Stimulated activated naive CD4-positive, alpha-beta T cell treated with Interleukin-2 at 50 U/mL for 16 hours (primary cell): ENCODE measurements around the gene TPTE2.
"Not testable (repeated sequence)": the region's sequence is repeated elsewhere in the genome, so short reads cannot be mapped to it uniquely, and the experiment has no call there.

Experiments
- DNase-seq: peaks from one replicate; lab custom pipeline; 2025; lab: John Stamatoyannopoulos, UW

TPTE2 gene

DNA sequence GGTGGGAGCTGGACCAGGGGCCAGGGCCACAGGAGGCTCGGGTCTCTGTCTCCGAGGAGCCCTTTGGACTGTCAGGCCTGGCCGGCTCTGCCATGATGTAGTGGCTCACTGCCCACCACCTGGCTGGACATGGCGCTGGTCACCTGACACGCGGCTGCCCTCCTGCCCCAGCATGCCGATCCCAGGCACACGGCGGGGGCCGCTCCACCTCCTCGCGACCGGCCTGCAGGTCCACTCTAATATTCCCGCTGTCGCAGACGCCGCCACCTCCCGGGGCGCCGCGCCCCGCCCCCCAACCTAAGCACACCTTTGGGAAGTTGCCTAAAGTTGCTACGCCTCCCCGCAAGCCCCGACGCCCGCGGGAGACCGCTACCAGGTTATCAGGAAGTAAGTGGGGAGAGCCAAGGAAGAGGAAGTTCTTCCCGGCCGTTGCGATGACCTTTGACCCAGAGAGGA lies at the start of gene TPTE2:
TSS of gene TPTE2 (minus strand) at position 406 of the 456 bp plus-strand sequence. CDS start 58,298 bp downstream, outside the sequence.
- not testable (repeated sequence) for DNase-seq

DNA sequence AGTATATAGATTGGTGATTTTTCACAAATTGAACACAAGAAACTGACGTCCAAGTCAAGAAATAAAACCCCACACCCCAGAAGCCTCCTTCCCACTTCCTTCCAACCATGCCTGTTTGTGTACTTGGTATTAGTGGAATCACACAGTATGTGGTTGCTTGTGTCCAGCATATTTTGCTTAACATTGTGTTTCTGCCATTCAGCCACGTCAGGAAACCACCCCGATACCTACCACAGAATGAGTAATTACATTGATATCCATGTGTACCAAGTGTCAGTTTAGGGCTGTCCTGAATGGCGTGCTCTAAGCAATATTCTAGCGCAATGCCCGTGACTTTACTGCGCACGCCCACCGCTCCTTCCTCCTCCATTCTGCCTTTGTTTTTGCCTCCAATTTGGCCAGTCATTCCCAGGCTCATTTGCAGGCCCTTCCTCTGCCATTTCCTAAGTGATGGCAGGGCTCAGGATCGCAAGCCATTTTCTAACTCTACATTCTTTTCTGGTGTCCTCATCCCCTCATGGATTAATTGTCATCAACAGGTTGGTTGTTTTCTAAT lies 46.3 kb upstream of the TPTE2 start:
- DNase-seq, result no peak

DNA sequence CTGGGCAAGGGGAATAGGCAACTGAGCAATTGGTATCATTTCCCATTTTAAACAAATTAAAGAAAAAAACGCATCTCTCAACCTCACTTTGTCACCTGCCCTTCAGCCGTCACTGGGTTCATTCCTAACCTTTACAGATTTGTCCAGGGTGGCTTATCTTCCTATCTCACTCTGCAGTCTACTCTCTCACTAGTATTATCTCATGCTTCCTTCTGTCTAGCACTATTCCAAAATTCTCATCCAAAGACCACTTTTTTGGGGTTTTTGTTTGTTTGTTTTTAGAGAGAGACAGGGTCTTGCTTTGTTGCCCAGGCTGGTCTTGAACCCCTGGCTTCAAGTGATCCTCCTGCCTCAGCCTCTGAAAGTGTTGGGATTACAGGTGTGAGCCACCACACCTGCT lies 45.4 kb upstream of the TPTE2 start:
- no peak for DNase-seq

DNA sequence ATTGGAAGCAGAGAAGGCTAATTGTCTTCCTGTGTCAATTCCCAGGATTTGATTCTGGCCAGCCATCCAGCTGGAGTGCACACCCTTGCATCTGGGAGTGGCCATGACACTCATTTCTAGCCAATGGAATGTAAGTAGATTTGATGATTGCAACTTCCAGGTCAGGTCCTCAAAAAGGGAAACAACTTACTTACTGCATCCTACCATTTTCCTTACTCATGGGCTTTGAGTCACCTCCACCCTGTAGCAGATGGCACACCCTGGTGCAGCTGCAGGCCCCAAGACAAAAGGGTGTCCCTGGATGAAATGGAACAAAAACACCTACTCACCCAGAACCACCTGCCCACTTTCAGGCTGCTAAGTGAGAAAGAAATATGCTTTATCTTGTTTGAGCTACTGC lies 44.8 kb upstream of the TPTE2 start:
- DNase-seq, result no peak

DNA sequence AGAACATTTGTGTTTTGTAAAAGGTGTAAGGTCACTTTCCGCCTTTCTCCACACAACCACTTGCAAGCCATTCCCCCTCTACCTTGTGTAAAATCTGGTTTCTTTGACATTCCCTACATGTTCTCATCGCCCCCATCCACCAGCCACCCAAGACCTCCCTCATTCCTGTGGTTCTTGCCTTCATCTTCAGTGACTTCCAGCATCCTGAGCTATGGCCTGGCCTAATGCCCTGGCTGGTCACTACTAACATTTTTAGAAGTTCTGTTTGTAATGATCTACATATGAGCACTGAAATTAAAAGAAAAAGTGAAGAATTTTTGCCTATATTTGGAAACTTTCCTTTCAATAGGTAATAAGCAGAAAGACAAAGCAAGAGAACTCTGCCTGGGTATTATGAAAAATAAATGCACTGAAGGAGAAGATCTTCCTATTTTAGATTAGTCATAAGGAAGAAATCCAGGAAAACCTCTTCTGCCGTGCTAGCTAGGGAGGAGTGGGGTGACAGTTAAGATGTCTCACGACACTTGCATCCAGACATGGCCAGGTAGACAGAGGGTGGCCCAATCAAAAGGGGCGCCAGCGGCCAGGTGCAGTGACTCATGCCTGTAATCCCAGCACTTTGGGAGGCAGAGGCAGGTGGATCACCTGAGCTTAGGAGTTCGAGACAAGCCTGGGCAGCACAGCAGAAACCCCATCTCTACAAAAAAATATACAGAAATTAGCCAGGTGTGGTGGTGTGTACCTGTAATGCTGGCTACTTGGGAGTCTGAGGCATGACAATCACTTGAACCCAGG lies 44.0 kb upstream of the TPTE2 start:
- DNase-seq, result no peak

DNA sequence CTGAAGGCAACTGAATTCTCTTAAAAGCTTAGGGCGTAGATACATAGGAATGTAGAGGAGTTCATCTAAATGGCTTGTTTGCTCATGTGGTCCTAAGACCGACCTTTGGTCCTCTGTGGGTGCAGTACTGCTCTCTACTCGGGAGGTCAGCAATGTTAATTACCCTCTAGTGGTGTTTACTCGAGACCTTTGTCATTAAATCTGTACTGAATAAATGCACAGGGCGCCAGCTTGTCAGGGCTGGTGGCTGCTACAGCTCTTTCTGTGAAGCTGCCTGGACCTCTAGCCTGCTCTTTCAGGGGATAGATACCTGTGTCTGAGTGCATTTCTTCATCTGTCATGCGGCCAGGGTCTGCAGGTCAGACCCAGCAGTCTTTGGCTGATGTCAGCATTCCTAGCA lies 43.0 kb upstream of the TPTE2 start:
- DNase-seq, result no peak

DNA sequence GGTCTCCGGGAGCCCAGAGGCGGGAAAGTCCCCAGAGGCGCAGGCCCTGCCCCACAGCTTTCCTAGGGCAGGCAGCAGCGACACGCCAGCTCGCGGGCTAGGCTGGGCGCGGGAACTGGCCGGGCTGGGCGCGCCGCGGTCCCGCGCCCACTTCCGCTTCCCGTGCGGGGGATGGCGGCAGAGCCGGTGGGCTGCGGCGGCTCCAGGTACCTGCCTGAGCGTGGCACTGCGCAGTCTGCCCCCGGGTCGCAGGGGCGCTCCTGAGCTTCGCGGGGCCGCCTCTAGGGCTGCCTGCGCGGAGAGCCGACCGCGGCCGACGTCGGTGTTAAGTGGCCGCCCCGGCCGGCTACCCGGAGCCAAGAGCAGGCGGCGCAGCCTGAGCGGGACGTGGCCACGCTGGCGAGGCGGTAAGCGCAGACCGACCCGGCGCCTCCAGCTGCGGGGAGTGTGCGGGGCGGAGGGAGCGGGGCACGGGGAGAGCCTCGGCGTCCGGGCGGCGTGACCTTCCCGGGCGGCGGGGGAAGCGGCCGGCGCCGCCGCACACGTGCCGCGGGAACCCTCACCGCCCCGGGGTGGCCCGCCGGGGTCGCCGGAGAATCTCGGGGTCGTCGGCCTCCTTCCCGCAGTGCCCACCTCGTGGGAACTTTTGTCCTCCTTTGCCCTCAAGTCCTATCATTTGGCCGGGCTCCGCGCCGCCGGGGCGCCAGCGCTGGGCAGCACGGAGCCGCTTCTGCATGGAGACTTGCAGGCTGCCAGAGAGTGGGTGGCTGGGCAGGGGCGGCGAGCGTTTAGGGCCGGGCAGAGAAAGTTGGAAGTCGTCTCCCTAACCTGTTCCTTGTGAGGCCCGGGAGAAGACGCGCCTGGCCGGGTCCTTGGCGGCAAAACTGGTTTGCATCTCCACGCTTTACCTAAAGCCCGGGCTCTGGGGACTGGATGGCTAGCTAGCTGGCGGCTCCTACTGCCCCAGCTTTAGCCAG lies 40.7 kb upstream of the TPTE2 start:
- no peak for DNase-seq

DNA sequence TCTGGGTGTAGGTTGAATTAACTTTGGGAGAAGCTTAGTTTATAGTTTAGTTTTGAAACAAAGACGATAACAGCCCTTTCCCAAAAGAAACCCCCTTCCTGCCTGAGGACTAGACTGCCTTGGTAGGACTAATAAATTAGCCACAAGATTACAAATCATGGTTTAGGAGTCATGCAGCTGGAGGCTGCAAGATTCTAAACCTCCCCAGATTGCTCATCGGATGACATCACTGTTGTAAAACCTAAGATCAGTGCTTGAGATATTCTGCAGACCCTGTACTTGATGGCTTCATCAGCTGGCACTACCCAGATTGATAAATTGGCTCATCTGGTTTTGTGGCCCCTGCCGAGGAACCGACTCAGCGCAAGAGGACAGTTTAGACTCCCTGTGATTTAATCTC lies 36.2 kb upstream of the TPTE2 start:
- DNase-seq, result no peak

DNA sequence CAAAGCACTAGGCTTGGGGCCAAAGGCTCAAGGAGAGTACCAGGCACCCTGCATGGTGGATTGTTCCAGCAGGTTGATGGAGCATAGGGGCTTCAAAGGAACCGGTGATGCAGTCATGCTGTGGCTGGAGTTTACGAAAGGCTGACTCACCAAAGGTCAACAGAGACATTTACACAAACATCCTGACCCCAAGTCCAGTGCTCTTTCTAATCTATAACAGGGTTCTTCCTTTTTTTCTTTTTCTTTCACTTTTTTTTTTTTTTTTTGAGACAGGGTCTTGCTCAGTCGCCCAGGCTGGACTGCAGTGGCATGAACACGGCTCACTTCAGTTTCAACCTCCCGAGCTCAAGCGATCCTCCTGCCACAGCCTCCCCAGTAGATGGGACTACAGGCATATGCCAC lies 35.6 kb upstream of the TPTE2 start:
- no peak for DNase-seq

DNA sequence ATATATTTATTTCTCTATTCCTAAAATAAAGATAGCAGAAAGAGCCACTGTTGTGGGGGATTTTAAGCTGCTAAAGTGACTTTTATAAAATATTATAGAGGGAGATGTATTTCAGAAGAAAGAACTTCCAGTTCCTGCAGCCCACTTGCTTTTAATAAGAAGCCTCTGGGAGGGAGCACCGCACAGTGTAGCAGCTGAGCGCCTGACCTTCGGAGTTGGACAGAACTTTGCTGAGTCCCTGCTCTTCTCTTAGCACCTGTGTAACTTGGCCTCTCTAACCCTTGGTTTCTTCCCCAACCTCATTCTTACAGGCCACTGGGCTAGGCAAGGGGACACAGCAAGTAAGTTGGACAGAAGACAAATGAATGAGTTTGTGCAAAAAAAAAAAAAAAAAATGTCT lies 34.8 kb upstream of the TPTE2 start:
- DNase-seq, result no peak

DNA sequence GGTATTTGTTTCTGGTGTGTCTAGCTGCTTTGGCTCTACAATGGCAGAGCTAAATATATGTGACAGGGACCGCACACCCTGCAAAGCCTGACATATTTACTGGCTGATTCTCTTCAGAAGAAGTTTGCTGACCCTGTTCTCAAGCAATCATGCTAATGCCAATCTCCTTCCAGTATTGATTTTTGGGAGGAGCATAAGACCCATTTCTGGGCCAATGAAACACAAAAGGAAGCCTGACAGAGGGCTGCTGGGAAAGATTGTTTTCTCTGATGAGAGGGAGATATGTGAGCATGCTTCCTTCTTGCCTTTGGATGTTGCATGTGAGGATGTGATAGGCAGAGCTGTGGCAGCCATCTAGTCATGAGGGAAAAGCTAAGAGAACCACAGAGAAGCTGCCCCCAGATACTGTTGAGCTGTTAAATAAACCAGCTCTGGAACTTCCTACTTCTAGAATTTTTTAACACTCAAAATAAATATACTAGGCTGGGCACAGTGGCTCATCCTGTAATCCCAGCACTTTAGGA lies 31.4 kb upstream of the TPTE2 start:
- no peak for DNase-seq

DNA sequence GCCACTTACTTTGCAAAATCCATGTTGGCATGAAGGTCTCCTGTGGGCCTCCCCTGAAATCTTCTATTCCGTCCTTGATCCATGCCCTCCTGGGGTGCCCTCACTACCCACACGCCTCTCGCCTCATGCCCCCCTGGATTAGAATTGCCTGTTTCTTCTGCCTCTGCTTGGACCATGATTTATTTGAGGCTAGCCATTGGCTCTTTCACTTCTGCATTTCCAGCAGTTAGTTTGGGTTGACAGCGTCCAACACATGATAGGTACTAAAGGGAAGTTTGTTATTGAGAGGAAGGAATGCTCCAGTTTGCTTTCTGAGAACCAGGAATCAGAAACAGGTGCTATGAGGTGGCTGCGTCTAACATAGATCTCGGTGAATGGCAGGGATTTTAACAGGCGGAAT lies 30.5 kb upstream of the TPTE2 start:
- no peak for DNase-seq

DNA sequence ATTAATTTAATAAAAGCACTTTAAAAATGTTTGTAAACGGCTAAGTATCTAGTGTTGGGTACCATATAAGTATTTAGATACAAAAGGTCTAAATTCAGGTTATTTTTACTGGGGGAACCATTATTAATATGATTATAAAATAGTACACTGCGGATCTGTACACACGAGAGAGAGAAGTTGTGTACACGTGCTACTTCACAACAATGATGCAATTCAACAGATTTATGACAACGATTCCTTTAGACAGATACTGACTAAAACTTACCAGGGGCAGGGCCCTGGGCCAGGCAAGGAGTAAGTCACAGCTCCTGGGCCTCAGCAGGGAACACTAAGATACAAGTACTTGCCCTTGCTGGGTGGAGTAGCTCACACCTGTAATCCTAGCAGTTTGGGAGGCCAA lies 29.1 kb upstream of the TPTE2 start:
- DNase-seq, result no peak

DNA sequence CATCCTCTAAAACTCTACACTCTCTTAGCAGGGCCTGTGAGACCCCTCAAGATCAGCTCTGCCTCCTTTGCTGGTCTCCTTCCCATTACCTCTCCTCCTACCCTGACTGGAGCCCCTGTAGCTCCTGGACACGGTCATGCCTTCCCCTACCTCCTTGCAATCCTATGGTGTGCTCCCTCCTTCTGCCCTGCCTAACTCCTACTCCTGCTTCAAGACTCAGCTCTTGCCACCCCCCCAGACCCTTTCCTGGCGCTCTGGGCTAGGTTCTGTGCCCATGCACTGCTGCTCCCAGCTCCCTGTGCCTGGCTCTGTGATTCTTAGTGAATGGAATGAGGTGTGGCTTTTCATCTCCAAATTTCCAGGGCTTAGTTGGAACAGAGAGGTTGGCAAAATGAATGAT lies 28.0 kb upstream of the TPTE2 start:
- no peak for DNase-seq

DNA sequence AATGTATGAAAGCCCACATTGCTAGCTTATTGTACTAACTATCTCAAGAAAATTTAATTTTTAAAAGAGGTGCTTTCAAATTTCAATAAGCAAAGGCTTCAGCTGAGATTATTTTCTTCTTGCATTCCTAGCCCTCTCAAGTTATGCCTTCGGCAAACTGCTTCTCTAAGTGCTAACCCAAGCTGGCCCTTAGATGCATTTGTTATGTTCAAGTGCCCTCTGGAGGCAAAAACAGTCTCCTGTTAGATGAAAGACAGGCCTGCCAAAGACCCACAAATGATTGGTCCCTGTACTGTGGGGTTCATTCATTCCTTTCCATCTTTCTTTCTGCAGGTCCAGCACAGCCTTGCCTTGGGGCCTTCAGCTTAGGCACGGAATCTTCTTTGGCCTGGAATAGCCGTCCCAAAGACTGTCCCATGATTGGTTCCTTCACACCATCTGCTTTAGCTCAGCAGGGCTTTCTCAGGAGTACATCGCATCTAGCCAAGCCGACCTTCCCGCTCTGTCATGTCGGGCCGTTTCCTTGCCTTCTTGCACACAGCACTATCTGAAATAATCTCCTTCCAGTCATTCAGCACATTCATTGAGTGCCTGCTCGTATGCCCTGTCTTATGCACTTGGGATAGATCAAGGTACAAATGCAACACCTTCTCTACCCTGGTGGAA lies 26.4 kb upstream of the TPTE2 start:
- no peak for DNase-seq

DNA sequence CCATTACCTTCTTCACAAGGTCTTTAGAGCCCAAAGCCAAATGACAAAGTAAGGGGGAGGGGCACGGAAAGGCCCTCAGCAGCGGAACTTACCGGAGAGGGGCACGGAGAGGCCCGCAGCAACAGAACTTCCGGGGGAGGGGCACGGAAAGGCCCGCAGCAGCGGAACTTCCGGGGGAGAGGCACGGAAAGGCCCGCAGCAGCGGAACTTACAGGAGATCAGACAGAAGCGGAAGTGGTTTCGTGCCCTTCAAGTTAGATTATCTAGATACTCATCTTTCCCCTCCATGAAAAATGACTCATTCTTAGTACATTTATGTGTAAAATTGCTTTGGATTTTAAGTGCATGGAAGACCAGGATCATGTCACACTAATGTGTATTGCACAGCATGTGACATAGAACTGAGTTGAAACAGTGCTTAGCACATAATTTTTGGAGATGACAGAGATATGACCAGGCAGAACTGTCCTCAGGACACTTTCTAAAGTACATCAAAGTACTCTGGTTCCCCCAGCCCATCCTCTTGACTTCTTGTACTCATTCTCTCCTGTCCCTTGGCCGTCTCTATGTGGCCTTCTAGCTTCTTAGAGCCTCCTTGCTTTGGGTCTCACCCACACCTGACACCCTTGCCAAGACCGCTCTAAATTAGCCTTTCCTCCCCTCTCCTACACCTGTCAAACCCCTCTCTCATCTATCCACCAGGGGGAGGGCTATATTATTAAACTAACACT lies 25.7 kb upstream of the TPTE2 start:
- DNase-seq, result peak; percentile 79

DNA sequence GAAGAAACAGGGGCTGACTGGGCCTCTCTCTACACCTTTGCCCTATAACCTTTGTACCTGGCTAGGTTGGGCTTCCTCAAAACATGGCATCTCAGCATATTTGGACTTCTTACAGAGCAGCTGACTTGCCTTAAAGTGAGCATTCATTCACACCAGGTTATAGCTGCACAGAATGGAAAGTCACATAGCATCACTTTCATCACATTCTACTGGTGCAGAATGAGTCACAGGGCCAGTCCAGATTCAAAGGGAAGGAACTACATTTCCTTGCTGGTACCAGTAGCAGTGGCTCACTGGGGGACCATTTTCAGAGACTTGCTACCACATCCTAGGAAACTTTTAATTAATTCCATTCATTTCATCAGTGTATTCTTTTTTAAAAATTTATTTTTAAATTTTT lies 20.3 kb upstream of the TPTE2 start:
- DNase-seq, result no peak

DNA sequence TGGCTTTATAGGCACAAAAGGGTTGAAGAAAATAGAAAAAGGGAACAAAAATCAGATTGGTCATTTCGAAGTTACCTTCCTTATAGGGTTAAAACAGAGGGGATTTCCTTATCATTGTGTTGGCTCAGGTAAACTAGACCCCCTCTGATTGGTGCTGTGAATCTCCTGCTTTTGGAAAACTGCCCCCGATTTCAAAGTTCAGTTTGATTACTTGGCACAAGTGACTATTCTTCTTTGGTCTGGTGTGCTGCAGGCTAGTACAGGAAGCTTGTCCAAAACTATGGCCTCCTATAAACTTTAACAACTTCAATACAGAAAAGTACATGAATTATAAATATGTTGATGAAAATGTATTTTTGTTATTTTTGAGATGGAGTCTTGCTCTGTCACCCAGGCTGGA lies 13.9 kb upstream of the TPTE2 start:
- no peak for DNase-seq

DNA sequence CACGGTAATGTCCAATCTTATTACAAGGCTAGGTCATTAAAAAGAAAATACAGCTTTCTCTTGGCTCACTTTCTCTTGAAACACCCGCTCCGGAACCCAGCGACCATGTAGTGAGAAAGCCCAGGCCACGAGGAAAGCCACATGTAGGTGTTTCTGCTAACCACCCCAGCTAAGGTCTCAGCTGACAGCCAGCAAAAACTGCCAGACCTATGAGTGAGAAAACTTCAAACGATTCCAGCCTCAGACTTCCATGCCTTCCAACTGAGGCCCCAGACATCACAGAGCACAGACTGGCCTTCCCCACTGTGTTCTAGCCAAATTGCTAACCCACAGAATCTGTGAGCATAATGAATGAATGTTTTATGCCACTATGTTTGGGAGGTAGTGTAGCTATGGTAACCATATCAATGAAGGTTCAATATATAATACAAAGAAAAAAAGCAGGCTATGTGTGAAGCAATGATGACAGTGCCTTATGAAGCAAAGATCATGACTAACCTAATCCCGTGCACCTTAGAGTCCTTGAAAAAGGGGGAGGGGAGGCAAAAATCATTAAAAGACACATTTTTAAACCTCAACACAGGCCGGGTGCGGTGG lies 11.9 kb upstream of the TPTE2 start:
- no peak for DNase-seq

DNA sequence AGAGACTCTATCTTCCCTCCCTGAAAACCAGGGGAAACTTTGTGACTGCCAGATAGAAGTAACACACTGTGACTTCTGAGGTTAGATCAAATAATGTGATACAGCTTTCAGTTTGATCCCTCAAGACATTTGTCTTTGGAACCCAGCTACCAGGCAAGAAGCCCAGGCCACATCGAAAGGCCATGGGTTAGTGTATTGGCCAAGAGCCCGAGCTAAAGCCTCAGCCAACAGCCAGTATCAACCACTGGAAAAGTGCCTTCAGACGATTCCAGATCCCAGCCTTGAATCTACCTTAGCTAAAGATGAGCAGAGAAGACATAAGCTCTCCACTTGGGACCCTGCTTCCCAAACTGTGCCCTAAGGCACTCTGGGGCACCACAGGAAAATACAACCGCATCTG lies 10.9 kb upstream of the TPTE2 start:
- no peak for DNase-seq
